ENCODE data around the gene TMEM87B.
"Not testable (repeated sequence)": the region's sequence is repeated elsewhere in the genome, so short reads cannot be mapped to it uniquely, and the experiment has no call there.

The TMEM87B gene

DNA sequence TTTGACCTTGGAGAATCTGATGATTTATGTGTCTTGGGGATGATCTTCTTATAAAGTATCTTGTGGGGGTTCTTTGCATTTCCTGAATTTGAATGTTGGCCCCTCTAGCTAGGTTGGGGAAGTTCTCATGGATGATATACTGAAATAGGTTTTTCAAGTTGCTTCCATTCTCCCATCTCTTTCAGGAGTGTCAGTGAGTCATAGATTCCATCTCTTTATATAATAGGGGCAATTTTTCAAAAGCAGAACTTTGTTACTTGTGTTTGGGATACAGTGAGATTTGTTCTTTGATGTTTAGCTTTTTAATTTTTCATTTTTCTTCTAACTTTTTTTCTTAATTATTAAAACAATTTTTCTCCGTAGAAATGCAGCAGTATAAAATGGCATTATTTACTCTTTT lies 19.4 kb downstream of the TMEM87B start:
- no peak for DNase-seq

DNA sequence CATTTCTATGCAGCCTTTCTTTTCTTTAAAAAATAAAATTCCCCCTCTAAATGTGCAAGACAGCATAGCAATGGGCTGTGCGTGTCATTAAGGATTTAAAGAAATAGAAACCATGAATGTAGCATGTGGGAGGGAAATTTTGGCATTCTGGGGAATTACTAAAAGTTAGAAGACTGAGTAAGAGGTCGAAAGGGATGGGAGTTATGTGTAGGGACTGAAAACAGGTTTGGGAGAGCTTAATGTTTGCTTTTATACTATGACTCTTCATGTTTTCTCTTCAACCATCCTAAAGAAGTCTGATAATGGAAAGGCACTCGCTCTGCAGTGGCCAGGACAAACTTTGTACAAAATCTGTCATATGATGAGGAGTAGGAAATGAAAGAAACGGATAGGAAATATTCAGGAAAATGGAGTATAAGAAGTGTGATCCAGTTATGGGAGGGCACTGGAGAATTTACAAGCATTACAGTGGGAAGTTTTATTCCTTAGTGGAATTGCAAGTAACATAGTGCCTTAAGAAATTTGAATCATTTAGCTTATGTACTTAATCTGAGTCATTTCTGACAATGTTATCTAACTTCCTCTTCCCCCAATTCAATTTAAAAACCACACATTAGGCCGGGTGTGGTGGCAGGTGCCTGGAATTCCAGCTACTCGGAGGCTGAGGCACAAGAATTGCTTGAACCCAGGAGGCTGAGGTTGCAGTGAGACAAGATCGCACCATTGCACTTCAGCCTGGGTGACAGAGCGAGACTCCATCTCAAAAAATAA lies 20.6 kb downstream of the TMEM87B start:
- DNase-seq, result no peak

DNA sequence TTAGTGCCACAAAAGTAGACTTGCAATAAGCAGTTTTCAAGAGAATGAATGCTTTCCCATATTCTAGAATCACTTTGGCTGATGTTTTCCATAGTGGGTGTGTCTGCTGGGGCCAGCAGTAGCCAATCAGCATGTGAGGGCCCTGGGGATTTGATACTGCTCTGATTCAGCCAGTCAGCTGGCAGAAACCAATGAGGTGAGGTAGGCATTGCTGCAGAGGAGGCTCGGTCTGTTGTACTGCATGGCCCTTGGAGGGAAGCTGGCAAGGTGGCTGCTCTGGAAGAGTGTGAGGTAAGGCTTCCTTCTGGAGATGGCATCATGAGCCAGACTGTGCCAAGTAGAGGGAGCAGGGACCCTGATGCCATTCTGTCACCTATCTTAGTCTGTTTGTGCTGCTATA lies 22.7 kb downstream of the TMEM87B start:
- DNase-seq, result no peak

DNA sequence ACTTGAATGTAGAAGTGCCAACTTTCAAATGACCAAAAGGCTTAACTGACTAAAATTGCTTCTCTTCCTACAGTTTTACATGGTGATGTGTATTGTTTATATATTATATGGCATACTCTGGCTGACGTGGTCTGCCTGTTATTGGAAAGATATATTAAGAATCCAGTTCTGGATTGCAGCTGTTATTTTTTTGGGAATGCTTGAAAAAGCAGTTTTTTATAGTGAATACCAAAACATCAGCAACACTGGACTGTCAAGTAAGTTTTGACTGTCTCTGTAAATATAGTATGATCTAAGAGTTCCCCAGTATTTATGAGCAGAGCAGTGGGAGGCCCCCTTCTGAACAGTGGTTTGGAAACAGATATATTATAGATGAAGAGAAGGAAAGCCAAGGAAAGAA lies 26.2 kb downstream of the TMEM87B start:
- no peak for DNase-seq

DNA sequence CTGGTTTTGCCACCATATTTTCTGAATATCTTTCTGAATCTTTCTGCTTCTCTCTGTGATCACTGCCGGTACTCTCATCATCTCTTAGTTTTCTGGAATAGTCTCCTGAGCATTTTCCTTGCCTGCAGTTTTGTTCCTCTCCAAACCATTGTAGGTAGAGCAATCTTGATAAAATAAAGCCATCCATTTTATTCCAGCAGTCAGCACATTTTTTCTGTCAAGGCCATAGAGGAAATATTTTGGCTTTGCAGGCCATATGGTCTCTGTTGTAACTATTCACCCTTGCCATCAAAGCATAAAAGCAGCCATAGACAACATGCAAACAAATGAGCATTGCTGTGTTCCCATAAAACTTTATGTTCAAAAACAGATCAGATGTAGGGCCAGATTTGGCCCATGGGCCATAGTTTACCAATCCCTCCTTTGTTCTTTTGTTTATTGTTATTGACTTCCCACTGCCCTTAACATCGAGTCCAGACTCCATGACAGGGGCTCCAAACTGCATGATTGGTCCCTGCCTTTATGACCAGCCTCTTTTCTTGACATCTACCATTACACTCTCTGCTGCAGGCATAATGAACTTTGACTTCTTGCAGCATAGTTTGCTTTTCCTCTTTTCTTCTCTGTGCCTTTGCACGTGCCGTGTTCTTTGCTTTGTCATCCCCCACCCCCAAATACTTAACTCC lies 29.8 kb downstream of the TMEM87B start:
- DNase-seq, result no peak

DNA sequence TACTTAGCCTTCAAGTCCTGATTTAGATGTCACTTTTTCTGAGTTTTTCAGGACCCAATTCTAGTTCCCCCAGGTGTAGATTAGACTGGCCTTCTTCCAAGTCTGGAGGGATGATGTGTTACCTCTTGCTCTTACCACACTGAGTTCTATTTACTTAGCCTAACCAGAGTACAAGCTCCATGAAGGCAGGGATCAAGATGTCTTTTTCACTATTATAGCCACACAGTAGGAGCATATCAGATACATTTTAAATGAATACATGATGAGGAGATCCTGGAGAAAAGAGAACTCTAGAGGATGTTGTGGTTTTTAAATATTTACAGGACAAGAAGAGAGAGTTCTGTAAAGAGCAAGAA lies 30.3 kb downstream of the TMEM87B start:
- no peak for DNase-seq

DNA sequence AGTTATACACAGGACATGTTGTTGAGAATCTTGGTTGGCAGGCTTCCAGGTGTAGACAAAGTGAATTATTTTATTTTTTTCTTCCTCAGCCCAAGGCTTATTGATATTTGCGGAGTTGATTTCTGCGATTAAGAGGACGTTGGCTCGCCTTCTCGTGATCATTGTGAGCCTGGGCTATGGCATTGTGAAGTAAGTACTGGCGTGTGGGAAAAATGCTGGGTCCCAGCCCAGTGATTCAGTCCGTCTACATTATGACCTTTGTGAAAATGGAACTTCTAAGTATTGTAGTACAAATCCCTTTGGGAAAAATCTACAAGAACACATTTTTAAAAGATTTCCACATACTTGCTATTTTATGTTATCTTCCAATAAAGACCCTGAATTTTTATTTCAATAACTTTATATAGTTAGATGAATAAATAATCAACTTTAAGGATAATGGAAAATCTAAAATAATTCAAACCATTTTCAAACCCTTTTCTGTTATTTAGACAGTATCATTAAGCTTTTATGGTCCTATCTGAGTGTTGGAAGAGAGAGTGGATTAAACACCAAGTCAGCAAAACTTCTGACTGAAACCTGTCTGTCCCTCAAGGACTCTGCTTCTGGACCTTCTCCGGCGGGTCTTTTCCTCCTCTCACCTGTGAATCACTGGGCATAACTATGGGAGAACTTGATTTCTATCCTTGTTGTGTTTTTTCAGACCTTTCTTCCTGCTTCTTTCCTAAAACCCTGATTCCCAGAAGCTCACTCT lies 31.0 kb downstream of the TMEM87B start:
- no peak for DNase-seq

DNA sequence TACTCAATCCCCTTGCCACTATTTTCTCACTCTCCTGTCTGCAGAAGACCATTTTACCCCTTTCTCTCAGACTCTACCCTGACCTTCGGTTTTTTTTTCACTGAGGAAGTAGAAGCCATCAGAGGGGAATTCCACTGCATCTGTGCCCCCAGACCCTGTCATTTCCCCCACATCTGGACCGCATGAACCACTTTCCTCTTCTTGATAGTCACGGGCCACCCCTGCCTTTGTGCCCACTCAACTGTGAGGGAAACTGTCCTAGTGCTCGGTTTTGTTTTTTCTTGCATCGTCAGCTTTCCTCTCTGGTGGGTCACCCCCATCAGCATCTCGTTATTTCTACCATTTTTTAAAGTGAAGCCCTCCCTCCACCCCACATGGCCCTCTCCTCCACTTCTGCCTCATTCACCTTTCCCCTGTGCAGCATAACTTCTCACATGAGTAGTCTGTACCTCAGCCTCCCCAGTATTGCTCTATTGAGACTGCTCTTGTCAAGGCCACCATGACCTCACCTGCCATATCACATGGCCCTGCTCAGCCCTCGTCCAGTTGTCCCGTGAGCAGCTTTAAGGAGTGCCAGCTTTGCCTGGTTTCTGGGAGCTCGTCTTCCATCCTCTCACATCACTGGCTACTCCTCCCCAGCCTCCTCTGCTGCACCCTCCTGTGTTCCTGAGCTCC lies 32.4 kb downstream of the TMEM87B start:
- DNase-seq, result no peak

DNA sequence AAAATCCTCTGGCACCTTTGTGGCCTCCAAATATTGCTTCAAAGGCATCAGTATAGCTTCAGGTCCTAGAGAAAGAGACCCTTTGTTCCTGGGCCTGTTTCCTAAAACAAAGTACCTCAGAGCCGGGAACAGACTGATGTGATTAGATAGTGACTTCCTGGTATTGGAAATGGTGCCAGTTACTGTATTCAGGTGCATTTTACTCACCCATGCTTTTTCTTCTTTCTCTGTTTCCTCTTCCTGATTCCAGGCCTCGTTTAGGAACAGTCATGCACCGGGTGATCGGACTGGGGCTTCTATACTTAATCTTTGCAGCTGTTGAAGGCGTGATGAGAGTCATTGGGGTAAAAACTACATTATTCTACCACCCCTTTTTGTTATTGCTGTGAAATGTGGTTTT lies 34.3 kb downstream of the TMEM87B start:
- no peak for DNase-seq

DNA sequence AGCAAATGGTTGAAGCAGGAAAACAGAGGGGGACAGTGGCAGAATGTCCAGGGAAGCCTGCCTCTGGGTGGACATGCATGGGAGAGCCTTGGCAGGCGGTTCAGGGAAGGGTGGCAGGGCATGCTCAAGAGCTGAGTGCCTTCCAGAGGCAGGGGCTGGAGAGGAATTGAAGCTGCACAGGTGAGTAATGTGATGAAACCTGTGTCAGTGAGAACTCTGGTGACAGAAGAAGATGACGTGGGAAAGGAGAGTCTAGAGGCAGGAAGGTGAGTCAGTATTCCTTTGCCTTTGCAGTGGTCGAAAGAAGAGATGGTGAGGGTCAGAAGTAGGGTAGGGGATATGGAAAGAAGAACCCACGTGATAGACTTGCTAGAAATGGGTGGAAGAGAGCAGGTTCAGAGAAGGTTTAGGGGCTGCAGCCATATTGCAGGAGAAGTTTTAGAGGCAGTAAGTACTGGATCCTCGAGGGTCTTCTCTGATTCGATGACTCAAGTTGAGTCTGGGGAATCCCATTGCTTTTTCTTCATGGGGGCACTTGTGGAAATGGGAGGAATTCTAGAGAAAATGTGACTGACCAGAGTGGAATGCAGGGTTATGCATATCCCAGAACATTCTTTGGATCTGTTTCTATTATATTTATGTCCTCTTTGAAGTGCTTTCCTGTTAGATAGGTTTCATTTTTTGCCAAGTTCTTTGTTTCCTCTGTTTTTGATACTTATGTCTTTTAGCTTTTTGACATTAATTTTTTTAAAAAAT lies 37.4 kb downstream of the TMEM87B start:
- no peak for DNase-seq

DNA sequence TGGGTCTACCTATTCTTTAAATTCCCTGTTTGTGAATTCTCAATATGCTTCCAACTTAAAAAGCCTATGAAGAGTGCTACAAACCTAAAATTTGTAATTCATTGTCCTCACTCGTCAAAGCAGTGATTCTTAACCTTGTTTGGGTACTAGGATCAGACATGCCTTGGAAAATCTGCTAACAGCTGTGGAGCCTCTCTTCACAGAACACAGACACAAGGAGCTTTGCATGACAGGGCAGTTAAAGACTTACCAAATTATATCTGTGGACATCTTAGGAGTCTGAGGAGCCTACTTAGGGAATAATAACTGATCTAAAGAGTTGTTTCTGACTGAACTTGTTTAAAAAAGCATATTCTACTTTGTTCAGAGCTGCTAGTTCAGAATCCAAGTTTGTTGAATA lies 38.1 kb downstream of the TMEM87B start:
- DNase-seq, result no peak

DNA sequence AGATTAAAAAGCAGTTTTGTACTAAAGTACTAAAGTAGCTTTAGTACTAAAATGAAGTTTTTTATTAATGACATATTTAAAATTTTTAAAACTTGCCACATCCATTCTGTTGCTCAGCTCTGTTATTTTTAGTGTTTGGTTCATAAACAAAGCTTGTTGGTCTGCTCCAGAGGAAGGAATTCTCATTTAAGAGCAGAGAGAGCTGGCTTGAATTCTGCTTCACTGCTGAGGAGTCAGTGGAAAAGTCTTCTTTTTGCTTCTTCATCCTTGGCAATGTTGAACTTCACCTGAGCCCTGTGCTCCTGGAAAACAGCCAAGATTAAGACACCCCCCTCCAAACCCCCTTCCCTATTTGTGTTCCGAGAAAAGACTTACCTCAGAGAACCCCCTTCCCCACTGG lies 40.6 kb downstream of the TMEM87B start:
- DNase-seq, result no peak

DNA sequence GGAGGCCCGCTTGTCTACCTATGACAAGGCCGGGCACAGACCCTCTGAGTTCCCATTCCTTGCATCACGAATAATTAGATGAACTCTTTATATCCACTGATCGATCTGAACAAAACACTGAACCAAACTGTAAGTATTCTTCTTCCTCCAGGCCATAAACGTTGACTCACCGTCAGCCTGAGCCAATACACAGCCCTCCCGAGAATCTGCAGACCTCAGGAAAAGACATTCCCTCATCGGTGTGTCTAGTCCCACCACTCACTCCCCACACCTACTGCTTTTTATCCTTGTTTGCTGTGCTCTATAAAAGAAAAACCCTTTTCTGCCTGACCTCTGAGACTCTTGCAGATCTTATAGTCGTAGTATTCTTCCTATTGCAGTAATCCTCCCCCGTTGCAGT lies 41.0 kb downstream of the TMEM87B start:
- no peak for DNase-seq

DNA sequence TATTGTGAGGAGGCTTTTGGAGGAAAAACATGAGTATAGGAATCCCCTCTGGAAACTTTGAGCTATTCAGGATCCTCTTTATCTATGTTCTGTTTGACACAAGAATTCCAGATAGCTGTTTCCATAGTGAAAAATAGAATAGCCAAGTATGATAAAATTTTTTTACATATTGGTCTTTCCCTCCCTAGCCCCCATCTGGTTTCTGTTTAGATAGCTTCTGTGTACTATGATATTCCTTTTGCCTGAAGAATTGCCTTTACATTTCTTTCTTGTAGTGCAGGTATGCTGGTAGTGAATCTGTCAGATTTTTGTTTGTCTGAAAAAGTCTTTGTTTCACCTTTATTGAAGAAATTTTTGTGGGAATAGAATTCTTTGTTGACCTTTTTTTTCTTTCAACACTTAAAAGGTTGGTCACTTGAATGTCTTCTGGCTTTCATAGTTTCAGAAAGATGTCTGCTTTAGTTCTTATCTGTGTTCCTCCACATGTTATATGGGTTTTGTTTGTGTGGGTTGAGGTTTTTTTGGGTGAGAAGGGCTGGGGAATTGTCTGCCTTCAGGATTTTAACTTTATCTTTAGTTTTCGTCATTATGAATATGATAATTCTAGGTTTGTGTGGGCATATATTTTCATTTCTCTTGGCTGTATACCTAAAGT lies 53.2 kb downstream of the TMEM87B start:
- no peak for DNase-seq

DNA sequence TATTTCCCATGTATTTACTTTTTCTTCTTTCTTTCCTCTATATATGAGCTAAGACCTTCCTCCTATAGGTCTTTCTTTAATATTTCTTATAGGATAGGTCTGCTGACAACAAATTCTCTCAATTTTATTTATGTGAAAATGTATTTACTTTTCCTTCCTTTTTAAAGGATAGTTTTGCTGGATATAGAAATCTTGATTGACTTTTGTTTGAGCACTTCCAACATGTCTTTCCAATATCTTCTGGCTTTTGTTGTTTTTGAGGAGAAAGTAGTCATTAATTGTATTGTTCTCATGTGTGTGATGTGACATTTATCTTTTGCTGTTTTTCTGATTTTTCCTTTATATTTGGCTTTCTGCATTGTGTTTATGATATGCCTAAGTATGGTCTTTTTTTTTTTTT lies 54.2 kb downstream of the TMEM87B start:
- no peak for DNase-seq

DNA sequence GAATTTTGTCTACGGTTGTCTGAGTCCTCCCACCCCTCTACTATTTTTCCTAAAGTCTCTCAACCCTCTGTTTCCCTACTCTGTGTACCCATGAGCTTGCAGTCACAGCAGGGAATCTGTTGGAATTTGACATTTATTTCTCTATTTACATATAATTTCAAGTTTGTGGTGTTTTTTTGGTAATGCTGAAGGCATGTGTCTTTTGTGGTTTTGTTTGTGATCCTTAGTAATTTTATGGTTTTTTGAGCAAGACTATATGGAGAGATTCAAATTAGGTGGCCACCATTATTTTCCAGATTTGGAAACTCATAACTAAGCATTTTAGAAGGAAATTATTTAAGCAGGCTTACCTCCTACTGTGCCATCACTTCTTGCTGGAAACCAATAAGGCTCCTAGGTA lies 55.9 kb downstream of the TMEM87B start:
- DNase-seq, result no peak

DNA sequence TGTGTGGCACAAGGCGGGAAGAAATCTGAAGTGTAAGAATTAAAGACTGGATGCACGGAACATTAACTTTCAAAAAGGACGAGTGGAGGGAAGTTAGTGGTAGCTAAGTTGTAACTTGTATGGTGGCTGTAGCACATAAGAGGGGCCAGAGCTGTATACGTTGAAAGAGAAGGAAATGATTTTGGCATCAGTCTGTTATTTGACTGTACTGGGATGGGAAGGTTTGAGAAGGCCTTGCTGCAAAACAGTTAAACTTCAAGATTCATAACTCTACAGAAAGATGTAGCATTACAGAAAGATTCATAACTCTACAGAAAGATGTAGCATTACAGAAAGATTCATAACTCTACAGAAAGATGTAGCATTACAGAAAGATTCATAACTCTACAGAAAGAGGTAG lies 58.3 kb downstream of the TMEM87B start:
- not testable (repeated sequence) for DNase-seq

DNA sequence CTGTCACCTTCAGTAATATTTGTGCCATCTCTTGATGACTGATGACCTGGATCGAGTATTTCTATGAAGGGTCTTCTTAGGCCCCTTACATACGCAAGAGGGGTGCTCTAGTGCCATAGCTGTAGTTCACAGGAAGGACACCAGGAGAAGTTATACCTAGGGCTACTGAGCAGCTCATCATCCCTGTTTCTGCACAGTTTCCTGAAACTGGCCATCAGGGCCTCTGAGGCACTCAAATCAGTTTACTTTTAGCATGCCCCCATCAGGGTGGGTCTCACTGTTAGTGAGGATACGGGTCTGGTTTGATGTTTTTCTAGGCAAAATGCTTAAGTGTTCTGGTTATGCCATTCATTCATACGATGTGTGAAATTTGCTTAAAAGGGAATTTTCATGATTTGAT lies 63.1 kb downstream of the TMEM87B start:
- no peak for DNase-seq

DNA sequence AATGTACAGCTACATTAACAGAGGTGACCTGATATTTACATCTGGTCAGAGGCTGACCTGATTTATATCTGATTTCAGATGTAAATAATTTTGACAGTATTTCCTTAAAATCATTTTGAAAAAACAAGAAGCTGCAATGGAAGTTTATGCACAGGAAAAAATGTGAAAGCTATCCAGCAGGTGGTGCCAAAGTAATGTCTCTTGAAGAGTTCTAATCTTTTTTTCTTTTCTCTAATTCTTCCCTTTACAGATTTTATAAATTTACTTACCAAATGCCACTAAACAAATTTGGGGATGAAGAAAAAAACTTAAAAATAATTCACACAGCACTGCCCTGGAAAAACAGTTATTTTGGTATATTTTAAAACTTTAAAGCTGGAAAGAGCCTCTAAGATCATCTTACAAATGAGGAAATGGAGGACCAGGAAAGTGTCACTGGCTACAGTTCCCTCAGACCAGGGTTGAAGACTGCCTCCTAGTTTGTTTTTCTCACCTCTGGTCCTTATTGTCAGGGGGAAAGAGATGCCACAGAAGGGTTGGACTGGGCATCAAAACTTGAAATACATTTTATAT lies 66.7 kb downstream of the TMEM87B start:
- no peak for DNase-seq

DNA sequence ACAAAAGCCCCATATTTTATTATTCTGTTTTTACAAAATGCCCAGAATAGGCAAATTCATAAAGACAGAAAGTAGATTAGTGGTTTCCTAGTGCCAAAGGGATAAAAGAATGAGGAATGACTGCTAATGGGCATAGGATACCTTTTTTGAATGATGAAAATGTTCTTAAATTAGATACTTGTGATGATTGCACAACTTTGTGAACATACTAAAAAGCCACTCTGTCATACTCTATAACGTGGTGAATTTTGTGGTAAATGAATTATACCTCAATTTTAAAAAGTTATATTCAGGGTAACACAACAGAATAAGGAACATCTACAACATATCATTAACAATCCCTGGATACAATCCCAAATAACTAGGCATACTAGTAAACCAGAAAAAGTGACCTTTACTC lies 74.0 kb downstream of the TMEM87B start:
- DNase-seq, result no peak

DNA sequence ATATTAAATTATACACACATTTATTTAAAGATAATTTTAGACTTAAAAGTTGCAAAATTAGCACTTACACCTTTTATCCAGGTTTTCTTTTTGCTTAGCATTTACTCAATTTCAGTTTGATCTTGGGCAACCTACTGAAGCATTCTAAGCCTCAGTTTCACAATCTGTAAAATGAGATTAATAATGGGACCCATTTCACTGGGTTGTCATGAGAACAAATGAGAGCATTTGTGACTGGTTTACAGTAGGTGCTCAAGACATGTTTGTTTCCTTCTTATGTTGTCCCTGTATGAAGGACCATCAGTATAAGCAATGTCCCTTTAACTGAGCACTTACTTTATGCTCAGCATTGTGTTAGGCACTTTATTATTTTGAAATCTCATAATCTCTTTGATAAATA lies 78.3 kb downstream of the TMEM87B start:
- DNase-seq, result no peak

DNA sequence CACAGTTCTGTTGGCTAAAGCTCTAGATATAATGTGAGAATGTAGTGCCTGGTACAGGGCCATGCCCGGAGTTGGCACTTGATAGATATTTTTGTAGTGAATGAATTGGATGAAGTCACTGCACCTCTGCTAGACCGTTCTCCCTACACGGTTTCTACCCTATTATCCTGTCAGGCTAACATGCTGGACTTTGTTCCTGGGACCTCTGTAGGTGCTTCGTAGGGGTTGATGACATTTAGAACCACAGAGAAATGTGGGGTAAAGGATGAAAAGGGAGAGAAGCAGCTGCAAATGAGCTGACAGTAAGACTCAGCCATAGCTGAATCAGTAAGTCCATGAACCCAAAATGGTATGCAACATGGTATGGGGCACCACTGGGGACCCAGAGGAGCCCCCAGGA lies 79.1 kb downstream of the TMEM87B start:
- no peak for DNase-seq
